ENCODE measurements around the gene POC1A.

Gene POC1A

DNA sequence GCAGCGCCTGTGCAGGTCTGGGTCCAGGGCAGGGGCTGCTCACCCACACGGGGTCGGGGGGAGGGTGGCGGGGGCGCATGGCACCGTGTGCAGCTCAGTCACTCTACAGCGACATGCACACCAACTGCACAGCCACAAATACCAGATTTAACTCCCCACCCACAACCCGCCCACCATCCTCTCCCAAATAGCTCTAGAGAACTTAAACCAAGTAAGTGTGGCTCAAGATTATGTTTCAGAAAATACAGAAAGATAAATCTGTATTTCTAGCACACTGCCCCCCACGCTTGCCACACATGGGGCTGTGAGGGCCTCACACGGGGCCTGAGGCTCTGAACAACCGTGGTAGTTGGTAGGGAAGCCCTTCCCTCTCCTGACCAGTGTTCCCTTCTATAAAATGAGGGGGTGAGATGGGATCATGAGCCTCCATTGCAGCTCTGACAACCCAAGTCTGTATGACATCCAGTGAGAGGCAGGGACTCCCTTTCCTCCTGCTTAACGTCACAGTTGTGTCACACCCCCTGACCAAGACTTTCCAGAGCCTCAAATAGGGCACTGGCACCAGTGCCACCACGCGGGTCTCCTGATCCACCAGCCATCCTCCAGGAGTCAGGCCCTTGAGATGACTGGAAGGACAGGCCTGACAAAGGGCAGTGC, 23.1 kb downstream of the POC1A start:
- Histone ChIP-seq H3K4me3 (ENCODE audit: low read depth, low read length) (no peak overlapping the region), H3K27ac (no peak overlapping the region), H3K36me3 (no peaks in the 10 kb centered on the region; the same call in 1 of the 2 replicates), H3K9me3 (ENCODE audit: severe bottlenecking) (no peaks in the 10 kb centered on the region), H3K27me3 (ENCODE audit: insufficient read depth, low read depth, severe bottlenecking) (no peaks in the 10 kb centered on the region)
- TF ChIP-seq, protein P1, sequence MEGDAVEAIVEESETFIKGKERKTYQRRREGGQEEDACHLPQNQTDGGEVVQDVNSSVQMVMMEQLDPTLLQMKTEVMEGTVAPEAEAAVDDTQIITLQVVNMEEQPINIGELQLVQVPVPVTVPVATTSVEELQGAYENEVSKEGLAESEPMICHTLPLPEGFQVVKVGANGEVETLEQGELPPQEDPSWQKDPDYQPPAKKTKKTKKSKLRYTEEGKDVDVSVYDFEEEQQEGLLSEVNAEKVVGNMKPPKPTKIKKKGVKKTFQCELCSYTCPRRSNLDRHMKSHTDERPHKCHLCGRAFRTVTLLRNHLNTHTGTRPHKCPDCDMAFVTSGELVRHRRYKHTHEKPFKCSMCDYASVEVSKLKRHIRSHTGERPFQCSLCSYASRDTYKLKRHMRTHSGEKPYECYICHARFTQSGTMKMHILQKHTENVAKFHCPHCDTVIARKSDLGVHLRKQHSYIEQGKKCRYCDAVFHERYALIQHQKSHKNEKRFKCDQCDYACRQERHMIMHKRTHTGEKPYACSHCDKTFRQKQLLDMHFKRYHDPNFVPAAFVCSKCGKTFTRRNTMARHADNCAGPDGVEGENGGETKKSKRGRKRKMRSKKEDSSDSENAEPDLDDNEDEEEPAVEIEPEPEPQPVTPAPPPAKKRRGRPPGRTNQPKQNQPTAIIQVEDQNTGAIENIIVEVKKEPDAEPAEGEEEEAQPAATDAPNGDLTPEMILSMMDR (IDR thresholded peaks at IDR 0.05; ENCODE audit: low read depth, low read length): no peak
- DNase-seq: no peak

GRCh38 chr3:52128118-52128683, 26.0 kb downstream of the POC1A start:
- no peaks in the 10 kb centered on the region; the same call in 1 of the 2 replicates for H3K36me3 ChIP-seq
- no peak for DNase-seq
- H3K9me3 ChIP-seq (ENCODE audit: severe bottlenecking): no peaks in the 10 kb centered on the region
- H3K4me3 ChIP-seq (ENCODE audit: low read depth, low read length): no peak overlapping the region
- TF ChIP-seq, protein P1 (IDR thresholded peaks at IDR 0.05; ENCODE audit: low read depth, low read length): no peak
- no peaks in the 10 kb centered on the region for H3K27me3 ChIP-seq (ENCODE audit: insufficient read depth, low read depth, severe bottlenecking)
- no peak overlapping the region for H3K27ac ChIP-seq

GRCh38 chr3:52126500-52126899, 27.7 kb downstream of the POC1A start:
- H3K36me3 ChIP-seq: peaks cover 12% of the 10 kb centered on the region

GRCh38 chr3:52126036-52126435, 28.2 kb downstream of the POC1A start:
- no peak for DNase-seq
- Histone ChIP-seq H3K27me3 (ENCODE audit: insufficient read depth, low read depth, severe bottlenecking) (no peaks in the 10 kb centered on the region), H3K4me3 (ENCODE audit: low read depth, low read length) (no peak overlapping the region), H3K9me3 (ENCODE audit: severe bottlenecking) (no peaks in the 10 kb centered on the region), H3K36me3 (peaks cover 12% of the 10 kb centered on the region), H3K27ac (no peak overlapping the region)
- TF ChIP-seq, protein P1 (IDR thresholded peaks at IDR 0.05; ENCODE audit: low read depth, low read length): no peak

More at GRCh38 chr3:52126500-52126899, 27.7 kb downstream of the POC1A start:
- Histone ChIP-seq H3K27ac (no peak overlapping the region), H3K4me3 (ENCODE audit: low read depth, low read length) (no peak overlapping the region), H3K27me3 (ENCODE audit: insufficient read depth, low read depth, severe bottlenecking) (no peaks in the 10 kb centered on the region), H3K9me3 (ENCODE audit: severe bottlenecking) (no peaks in the 10 kb centered on the region)
- TF ChIP-seq, protein P1 (IDR thresholded peaks at IDR 0.05; ENCODE audit: low read depth, low read length): no peak
- DNase-seq: no peak

DNA sequence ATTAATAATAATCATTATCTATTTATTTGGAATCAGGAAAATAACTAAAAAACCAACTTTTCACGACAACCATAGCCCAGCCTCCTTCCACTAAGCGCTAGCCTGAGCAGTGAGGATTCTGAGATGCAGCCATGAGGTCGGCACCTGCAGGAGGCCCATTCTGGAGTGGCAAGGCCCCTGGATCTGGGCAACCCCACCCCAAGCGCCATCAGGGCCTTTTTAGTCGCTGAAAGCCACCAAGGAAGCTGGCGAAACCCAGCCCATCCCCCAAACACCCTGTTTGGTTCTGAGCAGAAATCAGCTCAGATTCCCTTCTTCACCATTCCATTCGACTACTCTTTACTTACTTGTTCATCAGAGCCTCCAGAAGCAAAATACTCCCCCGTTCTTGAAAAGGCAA, 29.5 kb downstream of the POC1A start:
- Histone ChIP-seq H3K9me3 (ENCODE audit: severe bottlenecking) (no peaks in the 10 kb centered on the region), H3K36me3 (peaks cover 15% of the 10 kb centered on the region), H3K27ac (no peak overlapping the region), H3K27me3 (ENCODE audit: insufficient read depth, low read depth, severe bottlenecking) (no peaks in the 10 kb centered on the region), H3K4me3 (ENCODE audit: low read depth, low read length) (no peak overlapping the region)
- DNase-seq: no peak
- TF ChIP-seq, protein P1 (IDR thresholded peaks at IDR 0.05; ENCODE audit: low read depth, low read length): no peak

Data from WERI-Rb-1 (cell line).